ENCODE data around the gene SRM. TPM values are rescaled to one million over a fixed set of nuclear protein-coding genes. Genes with fewer than 3 reads are reported as not detected.
"Not testable (repeated sequence)": the region's sequence is repeated elsewhere in the genome, so short reads cannot be mapped to it uniquely, and the experiment has no call there.

Gene SRM
- total and polyA plus RNA-seq, 8 donors: 51.8 to 266 (median 94.8) TPM

GRCh38 chr1:11051781-11052511 is 7.9 kb downstream of the SRM start:
- Histone ChIP-seq H3K27ac (no peak overlapping the region), H3K9me3 (no peaks in the 10 kb centered on the region), H3K4me1 (peaks cover 0 to 7% (median 4%) of the 10 kb centered on the region in 3 donors), H3K36me3 (peaks cover 2 to 11% (median 5%) of the 10 kb centered on the region in 3 donors), H3K27me3 (no peaks in the 10 kb centered on the region), H3K4me3 (no peak overlapping the region)
- no peak for FAIRE-seq
- DNase-seq: no peak
- intact Hi-C loops (cut with DNase I): no loop called here
- TF ChIP-seq CTCF (IDR thresholded peaks at IDR 0.05): no peak
- WGBS, 2 donors: 51% methylated on average over 19 of the region's 19 CpGs
- ATAC-seq: no peak

DNA sequence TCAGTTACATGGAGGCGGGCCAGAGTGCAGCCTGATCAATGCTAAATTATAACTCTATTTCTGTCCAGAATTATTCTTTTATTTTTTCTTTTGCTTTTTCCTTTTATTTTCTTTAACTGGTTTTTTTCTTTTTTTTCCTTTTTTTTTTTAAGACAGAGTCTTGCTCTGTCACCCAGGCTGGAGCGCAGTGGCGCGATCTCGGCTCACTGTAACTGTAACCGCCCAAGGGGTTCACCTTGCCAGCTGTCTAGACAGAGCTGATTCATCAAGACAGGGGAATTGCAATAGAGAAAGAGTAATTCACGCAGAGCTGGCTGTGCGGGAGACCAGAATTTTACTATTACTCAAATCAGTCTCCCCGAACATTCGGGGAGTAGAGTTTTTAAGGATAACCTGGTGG is 8.7 kb downstream of the SRM start:
- intact Hi-C loops (cut with DNase I); ATAC-seq; H3K4me1 ChIP-seq; H3K27me3 ChIP-seq; FAIRE-seq; H3K9me3 ChIP-seq; H3K27ac ChIP-seq; DNase-seq; H3K36me3 ChIP-seq; H3K4me3 ChIP-seq: not testable (repeated sequence)
- WGBS, 2 donors: 94 to 95% methylated on average over 10 of the region's 10 CpGs

DNA sequence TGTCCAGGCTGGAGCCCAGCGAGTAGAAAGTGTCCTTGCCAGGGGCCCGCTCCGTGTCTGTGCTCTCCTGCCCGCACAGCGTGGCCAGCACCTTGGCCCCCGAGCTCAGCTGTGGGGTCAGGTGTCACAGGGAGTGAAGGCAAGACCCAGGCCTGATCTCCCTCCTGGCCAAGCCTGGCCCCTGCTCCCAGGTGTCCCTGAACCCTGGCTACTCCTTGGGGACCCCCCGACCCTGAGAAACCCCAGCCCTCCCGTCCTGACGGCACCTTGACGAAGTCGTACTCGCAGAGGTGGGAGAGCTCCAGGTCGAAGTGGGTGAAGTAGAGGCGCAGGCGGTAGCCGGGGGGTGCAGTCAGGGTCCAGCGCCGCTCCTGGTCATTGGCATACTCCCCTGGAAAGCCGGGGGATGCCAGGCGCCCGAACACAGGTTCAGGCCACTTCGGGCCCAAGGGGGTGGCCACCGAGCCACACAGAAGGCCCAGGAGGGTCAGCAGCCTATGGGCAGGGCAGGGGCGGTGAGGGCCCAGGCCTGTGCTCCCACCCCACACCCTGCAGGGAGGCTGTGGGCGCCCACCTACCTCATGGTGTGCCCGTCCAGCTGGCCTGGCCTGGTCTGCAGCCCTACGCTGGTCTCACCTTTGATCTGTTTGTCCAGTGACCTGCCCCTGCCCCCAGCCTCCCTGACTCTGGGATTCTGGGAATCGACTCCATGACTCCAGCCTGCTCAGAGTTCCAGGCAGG is 13.0 kb downstream of the SRM start, which contains the start of gene MASP2:
Gene MASP2 (minus strand): TSS at position 615 of the 741 bp plus-strand sequence. CDS start 32 bp downstream, at position 583.
- intact Hi-C loops (cut with DNase I): no loop called here
- DNase-seq (no peak), FAIRE-seq (no peak), ATAC-seq (no peak)
- Histone ChIP-seq H3K9me3 (no peaks in the 10 kb centered on the region), H3K4me1 (no peaks in the 10 kb centered on the region), H3K4me3 (no peak within 1 kb of the TSS), H3K27me3 (no peaks in the 10 kb centered on the region), H3K36me3 (no peaks in the 10 kb centered on the region), H3K27ac (no peak within 1 kb of the TSS)
- WGBS, 2 donors: 91 to 93% methylated on average over 27 to 28 of the region's 28 CpGs
- no peak for TF ChIP-seq CTCF (IDR thresholded peaks at IDR 0.05)

DNA sequence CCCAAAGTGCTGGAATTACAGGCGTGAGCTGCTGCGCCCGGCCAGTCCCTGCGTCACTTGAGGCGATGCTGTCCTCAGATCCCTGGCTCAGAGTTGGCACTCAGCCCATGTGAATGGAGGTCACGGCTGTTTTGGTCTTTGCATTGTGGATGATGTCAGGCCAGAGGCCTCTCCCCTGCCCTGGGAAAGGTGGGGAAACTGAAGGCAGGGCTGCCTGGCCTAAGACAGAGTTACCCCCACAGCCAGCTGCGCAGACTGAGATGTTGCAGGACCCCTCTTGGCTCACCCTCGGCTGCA is 13.6 kb downstream of the SRM start:
- no peak for TF ChIP-seq CTCF (IDR thresholded peaks at IDR 0.05)
- H3K27ac ChIP-seq: no peak overlapping the region
- no peak overlapping the region for H3K4me3 ChIP-seq
- DNase-seq (no peak), FAIRE-seq (no peak), ATAC-seq (no peak)
- H3K27me3 ChIP-seq: no peaks in the 10 kb centered on the region
- H3K9me3 ChIP-seq: no peaks in the 10 kb centered on the region
- 85 to 89% methylated on average over 8 of the region's 8 CpGs for WGBS, 2 donors
- no peaks in the 10 kb centered on the region for H3K36me3 ChIP-seq
- intact Hi-C loops (cut with DNase I): no loop called here
- H3K4me1 ChIP-seq: no peaks in the 10 kb centered on the region

GRCh38 chr1:11045428-11046269 is 14.2 kb downstream of the SRM start:
- Histone ChIP-seq H3K4me1 (no peaks in the 10 kb centered on the region), H3K36me3 (no peaks in the 10 kb centered on the region), H3K9me3 (no peaks in the 10 kb centered on the region), H3K27ac (no peak overlapping the region), H3K4me3 (no peak overlapping the region), H3K27me3 (no peaks in the 10 kb centered on the region)
- intact Hi-C loops (cut with DNase I): no loop called here
- ATAC-seq (no peak), DNase-seq (no peak), FAIRE-seq (no peak)
- TF ChIP-seq CTCF (IDR thresholded peaks at IDR 0.05): no peak
- WGBS, 2 donors: 72 to 73% methylated on average over 32 of the region's 32 CpGs
